Caco-2 (cell line): Measurements from ENCODE around the gene IL33. TPM values are rescaled to one million over a fixed set of nuclear protein-coding genes. Genes with fewer than 3 reads are reported as not detected.

ENCODE experiments used
- BruUV-seq: library from RNA; stranded (reverse); fragments of 400-500 nt; replicated peaks from 2 replicates; lab custom pipeline; 2021; lab: Mats Ljungman, UMichigan
- CTCF ChIA-PET: fragments of 300-600 bp; sonication (Branson Sonifier 250); formaldehyde crosslinking; loops from one replicate; lab custom pipeline; 2022; ENCODE audit warnings: antibody characterized with exemption; lab: Charles Lee
- POLR2A ChIA-PET: fragments of 300-600 bp; sonication (Branson Sonifier 250); formaldehyde crosslinking; loops from one replicate; lab custom pipeline; 2022; ENCODE audit warnings: antibody characterized with exemption; lab: Charles Lee
- DNase-seq, 2 experiments: peaks; one replicate each; pipeline versions ENCODE4 v3.0.0 to v3.0.0-alpha.2; 2020 to 2022
- H3K27me3 ChIP-seq: replicated peaks from 2 replicates; pipeline ENCODE4 v1.6.0; 2011; ENCODE audit warnings: low read length; ENCODE audit not compliant: control insufficient read depth, insufficient read depth
- H3K36me3 ChIP-seq: 2 replicates; pipeline ENCODE4 v1.5.1; 2011; ENCODE audit warnings: low read length; ENCODE audit not compliant: control insufficient read depth, insufficient read depth
- H3K4me1 ChIP-seq: fragments of 250-450 bp; sonication (Bioruptor Pico); 2 replicates; pipeline ENCODE4 v1.5.1; 2020; ENCODE audit warnings: mild to moderate bottlenecking
- H3K4me3 ChIP-seq: 2 replicates; pipeline ENCODE4 v1.5.1; 2011; ENCODE audit warnings: low read depth, mild to moderate bottlenecking, control low read depth, low read length
- H3K9me3 ChIP-seq: fragments of 250-450 bp; sonication (Bioruptor Pico); 2 replicates; pipeline ENCODE4 v1.5.1; 2020; ENCODE audit warnings: mild to moderate bottlenecking, moderate library complexity
- H3K27ac Mint-ChIP-seq: one replicate; pipeline ENCODE4 v1.8.0; 2022; ENCODE audit warnings: mixed read lengths; ENCODE audit not compliant: unreplicated experiment
- H3K27me3 Mint-ChIP-seq: one replicate; pipeline ENCODE4 v1.8.0; 2022; ENCODE audit warnings: mixed read lengths; ENCODE audit not compliant: insufficient read depth, unreplicated experiment
- H3K36me3 Mint-ChIP-seq: one replicate; pipeline ENCODE4 v1.8.0; 2022; ENCODE audit warnings: mild to moderate bottlenecking, mixed read lengths; ENCODE audit not compliant: insufficient read depth, unreplicated experiment
- H3K4me1 Mint-ChIP-seq: one replicate; pipeline ENCODE4 v1.8.0; 2022; ENCODE audit warnings: low read depth, mixed read lengths; ENCODE audit not compliant: unreplicated experiment
- H3K4me3 Mint-ChIP-seq: one replicate; pipeline ENCODE4 v1.8.0; 2022; ENCODE audit warnings: mild to moderate bottlenecking, moderate library complexity, mixed read lengths; ENCODE audit not compliant: unreplicated experiment
- H3K9me3 Mint-ChIP-seq: one replicate; pipeline ENCODE4 v1.8.0; 2022; ENCODE audit warnings: mixed read lengths; ENCODE audit not compliant: unreplicated experiment
- intact Hi-C: fragments of 100-400 bp; cut with micrococcal nuclease; formaldehyde crosslinking; loops from one replicate; pipeline ENCODE4 v1.10.0; 2022; ENCODE audit not compliant: unreplicated experiment
- total RNA-seq: library from RNA; stranded (reverse); gene quantifications from 2 replicates; pipeline ENCODE4 v1.2.3, GENCODE V29; 2022
- TF ChIP-seq, protein P1 (sequence below), 2 experiments: fragments of 200-600 bp in 1 of 2; IDR thresholded peaks; 1 replicate in 1 of 2; 2 replicates in 1 of 2; pipeline versions ENCODE4 v1.5.1 to v1.8.0; 2011 to 2022; ENCODE audit warnings: antibody characterized with exemption in 1 of 2, control low read depth in 1 of 2, inconsistent platforms in 1 of 2, low read depth in 1 of 2, low read length in 1 of 2, mild to moderate bottlenecking in 1 of 2, moderate library complexity in 1 of 2; ENCODE audit not compliant: insufficient read depth in 1 of 2, severe bottlenecking in 1 of 2, unreplicated experiment in 1 of 2

IL33 gene
- total RNA-seq, 1 experiment from 2014 or later, result not detected

DNA sequence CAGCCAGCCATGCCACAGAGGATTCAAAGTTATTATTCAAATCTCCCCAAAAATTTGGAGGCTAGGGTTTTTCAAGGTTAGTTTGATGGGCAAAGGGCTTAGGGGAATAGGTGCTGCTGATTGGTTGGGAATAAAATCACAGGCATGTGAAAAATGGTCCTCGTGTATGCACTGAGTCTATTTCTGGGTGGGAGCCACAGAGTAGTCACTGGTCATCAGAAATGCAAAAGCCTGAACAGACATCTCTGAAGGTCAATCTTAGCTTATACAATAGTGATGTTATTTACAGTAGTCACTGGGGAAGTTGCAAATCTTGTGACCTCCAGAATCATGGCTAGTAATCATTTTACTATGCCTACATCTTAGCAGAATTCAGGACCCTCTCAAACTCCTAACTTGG, 1.3 kb downstream of the IL33 start:
- H3K27ac Mint-ChIP-seq, result no peak overlapping the region
- ChIA-PET CTCF (no interaction called here), POLR2A (no interaction called here)
- H3K27me3 ChIP-seq, result no peaks in the 10 kb centered on the region
- H3K4me1 Mint-ChIP-seq, result no peaks in the 10 kb centered on the region
- H3K4me3 ChIP-seq, result no peak overlapping the region
- H3K9me3 ChIP-seq, result no peaks in the 10 kb centered on the region
- no peak overlapping the region for H3K4me3 Mint-ChIP-seq
- intact Hi-C loops, result no loop called here
- no peak for DNase-seq
- peaks cover 7% of the 10 kb centered on the region for H3K27me3 Mint-ChIP-seq
- no peaks in the 10 kb centered on the region for H3K36me3 ChIP-seq
- BruUV-seq, result no TSS peak
- H3K36me3 Mint-ChIP-seq, result no peaks in the 10 kb centered on the region
- no peaks in the 10 kb centered on the region for H3K9me3 Mint-ChIP-seq
- H3K4me1 ChIP-seq, result no peaks in the 10 kb centered on the region
- TF ChIP-seq, protein P1, sequence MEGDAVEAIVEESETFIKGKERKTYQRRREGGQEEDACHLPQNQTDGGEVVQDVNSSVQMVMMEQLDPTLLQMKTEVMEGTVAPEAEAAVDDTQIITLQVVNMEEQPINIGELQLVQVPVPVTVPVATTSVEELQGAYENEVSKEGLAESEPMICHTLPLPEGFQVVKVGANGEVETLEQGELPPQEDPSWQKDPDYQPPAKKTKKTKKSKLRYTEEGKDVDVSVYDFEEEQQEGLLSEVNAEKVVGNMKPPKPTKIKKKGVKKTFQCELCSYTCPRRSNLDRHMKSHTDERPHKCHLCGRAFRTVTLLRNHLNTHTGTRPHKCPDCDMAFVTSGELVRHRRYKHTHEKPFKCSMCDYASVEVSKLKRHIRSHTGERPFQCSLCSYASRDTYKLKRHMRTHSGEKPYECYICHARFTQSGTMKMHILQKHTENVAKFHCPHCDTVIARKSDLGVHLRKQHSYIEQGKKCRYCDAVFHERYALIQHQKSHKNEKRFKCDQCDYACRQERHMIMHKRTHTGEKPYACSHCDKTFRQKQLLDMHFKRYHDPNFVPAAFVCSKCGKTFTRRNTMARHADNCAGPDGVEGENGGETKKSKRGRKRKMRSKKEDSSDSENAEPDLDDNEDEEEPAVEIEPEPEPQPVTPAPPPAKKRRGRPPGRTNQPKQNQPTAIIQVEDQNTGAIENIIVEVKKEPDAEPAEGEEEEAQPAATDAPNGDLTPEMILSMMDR (IDR thresholded peaks at IDR 0.05; ENCODE audit: insufficient read depth in 1 of 2, low read depth in 1 of 2, low read length in 1 of 2, severe bottlenecking in 1 of 2, unreplicated experiment in 1 of 2), result no peak

DNA sequence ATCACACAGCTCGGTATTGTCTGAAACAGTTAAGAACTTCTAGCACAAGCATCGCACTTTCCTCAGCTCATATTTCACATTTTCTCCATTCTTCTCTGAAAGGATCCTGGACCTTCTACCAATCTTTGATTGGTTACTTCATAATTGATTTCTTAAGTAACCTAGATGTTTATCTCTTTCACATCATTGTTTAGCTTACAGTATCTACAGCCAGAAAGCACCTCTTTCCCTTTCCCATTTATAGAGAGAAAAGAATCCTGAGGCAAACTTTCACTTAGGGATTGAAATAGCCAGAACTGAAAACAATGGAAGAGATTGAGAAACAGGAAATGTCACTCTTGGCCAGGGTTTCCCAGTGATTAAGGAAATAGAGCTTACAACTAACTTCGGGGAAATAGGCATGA, 2.5 kb downstream of the IL33 start:
- no peak overlapping the region for H3K27ac Mint-ChIP-seq
- H3K4me1 Mint-ChIP-seq, result no peaks in the 10 kb centered on the region
- no peaks in the 10 kb centered on the region for H3K36me3 Mint-ChIP-seq
- intact Hi-C loops, result no loop called here
- CTCF ChIA-PET, result no interaction called here
- Histone ChIP-seq H3K9me3 (no peaks in the 10 kb centered on the region), H3K4me1 (no peaks in the 10 kb centered on the region), H3K4me3 (no peak overlapping the region), H3K27me3 (no peaks in the 10 kb centered on the region), H3K36me3 (no peaks in the 10 kb centered on the region)
- TF ChIP-seq, protein P1 (IDR thresholded peaks at IDR 0.05; ENCODE audit: insufficient read depth in 1 of 2, low read depth in 1 of 2, low read length in 1 of 2, severe bottlenecking in 1 of 2, unreplicated experiment in 1 of 2), result no peak
- no peak overlapping the region for H3K4me3 Mint-ChIP-seq
- no peaks in the 10 kb centered on the region for H3K9me3 Mint-ChIP-seq
- peaks cover 6% of the 10 kb centered on the region for H3K27me3 Mint-ChIP-seq
- no TSS peak for BruUV-seq
- DNase-seq, result no peak
- POLR2A ChIA-PET, result no interaction called here

DNA sequence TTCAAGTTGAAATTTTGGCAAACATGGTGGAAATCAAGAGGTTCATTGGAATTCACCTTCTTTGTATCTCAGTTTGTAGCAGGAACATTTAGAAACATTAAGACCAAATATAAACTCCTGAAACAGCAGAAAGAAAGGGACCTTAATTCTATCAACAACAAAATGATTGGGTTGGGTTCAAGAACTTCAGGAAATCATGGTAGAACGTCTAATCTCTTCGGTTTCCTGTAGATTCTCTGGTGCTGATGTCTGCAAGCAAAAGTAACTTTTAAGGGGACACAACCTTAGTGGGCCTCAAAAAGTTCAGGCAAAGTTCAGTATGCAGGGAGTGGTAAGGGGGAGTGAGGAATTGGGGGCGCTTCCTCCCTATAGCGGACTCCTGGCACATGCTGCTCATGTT, 3.4 kb downstream of the IL33 start:
- ChIA-PET CTCF (no interaction called here), POLR2A (no interaction called here)
- no peaks in the 10 kb centered on the region for H3K9me3 Mint-ChIP-seq
- H3K4me3 Mint-ChIP-seq, result no peak overlapping the region
- Histone ChIP-seq H3K4me1 (no peaks in the 10 kb centered on the region), H3K4me3 (no peak overlapping the region), H3K9me3 (no peaks in the 10 kb centered on the region), H3K27me3 (no peaks in the 10 kb centered on the region), H3K36me3 (no peaks in the 10 kb centered on the region)
- no peak for DNase-seq
- H3K27ac Mint-ChIP-seq, result no peak overlapping the region
- H3K4me1 Mint-ChIP-seq, result no peaks in the 10 kb centered on the region
- H3K36me3 Mint-ChIP-seq, result no peaks in the 10 kb centered on the region
- intact Hi-C loops, result no loop called here
- H3K27me3 Mint-ChIP-seq, result peaks cover 4% of the 10 kb centered on the region
- BruUV-seq, result no TSS peak
- TF ChIP-seq, protein P1 (IDR thresholded peaks at IDR 0.05; ENCODE audit: insufficient read depth in 1 of 2, low read depth in 1 of 2, low read length in 1 of 2, severe bottlenecking in 1 of 2, unreplicated experiment in 1 of 2), result no peak
